OCI-LY3 (cell line): ENCODE measurements around the gene RPP14.

Experiments used
- CTCF ChIP-seq: fragments of 200-600, 300-600 bp; sonication (generic); IDR thresholded peaks from 2 replicates; pipeline ENCODE4 v1.5.1; 2014; ENCODE audit warnings: antibody characterized with exemption, low read length, low read depth
- EZH2phosphoT487 ChIP-seq: fragments of 200-600 bp; shearing (Covaris generic); IDR thresholded peaks from 2 replicates; pipeline ENCODE4 v1.6.1; 2018; ENCODE audit warnings: antibody characterized with exemption, mixed run types, low read depth

GRCh38 chr3:58333206-58334012 is 27.4 kb downstream of the RPP14 start:
- TF ChIP-seq CTCF (peak; percentile 57), EZH2phosphoT487 (no peak)
